Bronchial smooth muscle cell (primary cell): Measurements from ENCODE around the gene C2orf92. TPM values are rescaled to one million over a fixed set of nuclear protein-coding genes. Genes with fewer than 3 reads are reported as not detected.

Source experiments
- total RNA-seq: library from RNA; depleted of rRNA; stranded (reverse); fragments of >200 nt; gene quantifications from 2 replicates; pipeline ENCODE4 v1.2.1, GENCODE V29; 2014

C2orf92 gene
- total RNA-seq, result 1.4 TPM in 2 replicates

GRCh38 chr2:97669448-97669847, at the start of gene C2orf92:
TSS of gene C2orf92 (plus strand) at chr2:97669713. CDS start at chr2:97669789, 76 bp downstream.

GRCh38 chr2:97645695-97646629, 23.6 kb upstream of the C2orf92 start, which contains the start of gene COX5B:
TSS of gene COX5B (plus strand) at chr2:97646062. CDS start at chr2:97646087, 25 bp downstream.

DNA sequence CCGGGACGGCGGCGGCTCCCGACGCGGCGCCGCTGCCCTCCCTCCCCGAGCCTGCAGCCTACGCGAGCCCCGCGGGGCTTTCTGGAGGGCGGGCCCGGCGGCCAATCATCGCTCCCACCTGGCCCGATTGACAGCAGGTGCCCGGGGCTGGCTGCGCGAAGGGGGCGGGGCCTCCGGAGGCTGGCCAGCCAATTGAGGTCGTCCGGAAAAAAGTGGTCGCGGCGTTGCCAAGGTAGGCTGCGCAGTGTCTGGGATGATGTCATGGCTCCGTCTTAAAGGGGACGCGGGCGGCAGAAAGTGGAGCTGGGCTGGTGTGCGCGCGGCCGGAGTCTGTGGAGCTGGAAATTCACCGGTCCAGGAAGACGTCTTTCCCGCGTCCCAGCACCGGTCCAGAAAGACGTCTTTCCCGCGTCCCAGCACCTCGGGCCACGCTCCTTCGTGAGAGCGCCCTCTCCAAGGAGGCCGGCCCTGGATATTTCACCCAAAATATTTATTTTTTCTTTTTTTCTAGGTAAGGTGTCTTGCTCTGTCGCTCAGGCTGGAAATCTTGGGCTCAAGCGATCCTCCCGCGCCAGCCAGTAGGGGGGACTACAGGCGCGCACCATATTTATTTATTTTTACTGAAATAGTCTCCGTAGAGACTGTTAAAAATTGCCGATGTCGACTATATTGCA, 5.4 kb upstream of the C2orf92 start, which contains the start of gene ACTR1B:
Gene ACTR1B, minus strand, starts transcription at position 83 of the 674 bp plus-strand sequence. CDS start 154 bp downstream, outside the sequence.

GRCh38 chr2:97713296-97714083, 44.0 kb downstream of the C2orf92 start, which contains the start of gene ZAP70:
TSS of gene ZAP70 (plus strand) at chr2:97713576. CDS start at chr2:97724037, 10,461 bp downstream.

Other genes starting within 250 kb of the C2orf92 start
- 21.1 and 26.3 TPM in 2 replicates for gene ANKRD36B, start 79.8 kb upstream of the C2orf92 start, total RNA-seq
- gene COX5B, start 23.7 kb upstream of the C2orf92 start, total RNA-seq, result 317 and 549 TPM in 2 replicates
- gene ACTR1B, start 5.7 kb upstream of the C2orf92 start, total RNA-seq, result 59.7 and 64.8 TPM in 2 replicates
- gene ZAP70, start 43.9 kb downstream of the C2orf92 start, total RNA-seq, result 0.09 and 0.16 TPM in 2 replicates